GM21723 (cell line): Measurements from ENCODE around the gene INO80D.
"Not testable (repeated sequence)": the region's sequence is repeated elsewhere in the genome, so short reads cannot be mapped to it uniquely, and the experiment has no call there.

Experiments used
- ATAC-seq: cut with Tn5 transposase; IDR thresholded peaks from one replicate; pipeline ENCODE4 v1.9.1; 2021; ENCODE audit warnings: mild to moderate bottlenecking, moderate library complexity; ENCODE audit not compliant: unreplicated experiment

Gene INO80D

GRCh38 chr2:205982776-205983327 lies 103.1 kb downstream of the INO80D start:
- no peak for ATAC-seq

GRCh38 chr2:205978728-205979127 lies 107.2 kb downstream of the INO80D start:
- ATAC-seq = not testable (repeated sequence)

GRCh38 chr2:205977699-205978098 lies 108.3 kb downstream of the INO80D start:
- not testable (repeated sequence) for ATAC-seq

GRCh38 chr2:205976934-205977659 lies 108.9 kb downstream of the INO80D start:
- not testable (repeated sequence) for ATAC-seq

- no peak for ATAC-seq
Observed at GRCh38 chr2:205976120-205976814, 109.7 kb downstream of the INO80D start.

GRCh38 chr2:205975082-205975949 lies 110.7 kb downstream of the INO80D start:
- peak; percentile 52 for ATAC-seq

GRCh38 chr2:205972113-205972512 lies 113.9 kb downstream of the INO80D start:
- no peak for ATAC-seq

- no peak for ATAC-seq
Observed at GRCh38 chr2:205970348-205970747, 115.6 kb downstream of the INO80D start.

- no peak for ATAC-seq
Observed at GRCh38 chr2:205969584-205969983, 116.4 kb downstream of the INO80D start.

- no peak for ATAC-seq
Observed at GRCh38 chr2:205967391-205968075, 118.4 kb downstream of the INO80D start.

GRCh38 chr2:205965707-205966106 lies 120.3 kb downstream of the INO80D start:
- ATAC-seq = no peak

- no peak for ATAC-seq
Observed at GRCh38 chr2:205964111-205964761, 121.7 kb downstream of the INO80D start.

GRCh38 chr2:205959521-205959920 lies 126.5 kb downstream of the INO80D start:
- ATAC-seq = no peak

GRCh38 chr2:205957452-205958154 lies 128.4 kb downstream of the INO80D start:
- ATAC-seq = no peak

GRCh38 chr2:205954707-205955106 lies 131.3 kb downstream of the INO80D start:
- ATAC-seq = no peak

- ATAC-seq = no peak
Observed at GRCh38 chr2:205952282-205952681, 133.7 kb downstream of the INO80D start.

GRCh38 chr2:205948883-205949282 lies 137.1 kb downstream of the INO80D start:
- ATAC-seq = no peak

GRCh38 chr2:205948496-205948837 lies 137.5 kb downstream of the INO80D start:
- ATAC-seq = no peak
